IMR-90 (cell line): ENCODE measurements around the gene ETV6. TPM values are rescaled to one million over a fixed set of nuclear protein-coding genes. Genes with fewer than 3 reads are reported as not detected.

ENCODE experiments used
- ATAC-seq: fragments of 200-7000 bp; cut with Tn5 transposase; 2 replicates; pipeline ENCODE4 v1.9.1; 2020; ENCODE audit warnings: low read depth, mild to moderate bottlenecking, moderate library complexity
- BruUV-seq: library from RNA; stranded (reverse); fragments of 400-500 nt; replicated peaks from 2 replicates; lab custom pipeline; 2021; lab: Mats Ljungman, UMichigan
- CTCF ChIA-PET: fragments of 300-600 bp; formaldehyde crosslinking; extraction: SDS; loops from one replicate; lab custom pipeline; 2021; ENCODE audit warnings: antibody characterized with exemption; lab: Yijun Ruan, JAX
- POLR2A ChIA-PET: fragments of 300-600 bp; sonication (Branson Sonifier 250); formaldehyde crosslinking; loops from one replicate; lab custom pipeline; 2022; ENCODE audit warnings: antibody characterized with exemption; ENCODE audit not compliant: unreplicated experiment; lab: Charles Lee
- DNase-seq: peaks from one replicate; pipeline ENCODE4 v3.0.0; 2013
- H2AFZ ChIP-seq: replicated peaks from 2 replicates; pipeline ENCODE3; 2013; ENCODE audit warnings: low read length, mild to moderate bottlenecking; ENCODE audit not compliant: poor library complexity
- H2AK5ac ChIP-seq: 2 replicates; pipeline ENCODE4 v1.6.1; 2013; ENCODE audit warnings: low read depth, low read length, inconsistent platforms
- H2AK9ac ChIP-seq: replicated peaks from 2 replicates; pipeline ENCODE3; 2013; ENCODE audit warnings: mild to moderate bottlenecking, low read depth, low read length, moderate library complexity; ENCODE audit not compliant: poor library complexity
- H2BK120ac ChIP-seq: 2 replicates; pipeline ENCODE4 v1.6.1; 2013; ENCODE audit warnings: low read depth, low read length, inconsistent platforms
- H2BK15ac ChIP-seq: 3 replicates; pipeline ENCODE4 v1.6.1; 2013; ENCODE audit warnings: low read depth, low read length, inconsistent platforms
- H2BK20ac ChIP-seq: 2 replicates; pipeline ENCODE4 v1.6.1; 2013; ENCODE audit warnings: low read depth, mild to moderate bottlenecking, inconsistent platforms, low read length, moderate library complexity
- H2BK5ac ChIP-seq: 2 replicates; pipeline ENCODE4 v1.6.1; 2013; ENCODE audit warnings: mild to moderate bottlenecking, low read depth, low read length, inconsistent platforms; ENCODE audit not compliant: poor library complexity, severe bottlenecking
- H3K14ac ChIP-seq: replicated peaks from 2 replicates; pipeline ENCODE4 v1.6.1; 2013; ENCODE audit warnings: low read depth, low read length, inconsistent platforms
- H3K18ac ChIP-seq: 2 replicates; pipeline ENCODE4 v1.6.1; 2013; ENCODE audit warnings: low read depth, low read length, control low read depth
- H3K23ac ChIP-seq: 2 replicates; pipeline ENCODE4 v1.6.1; 2013; ENCODE audit warnings: low read depth, low read length, inconsistent platforms
- H3K27ac ChIP-seq: 2 replicates; pipeline ENCODE4 v1.5.1; 2013; ENCODE audit warnings: mild to moderate bottlenecking, control low read depth, low read length; ENCODE audit not compliant: insufficient read depth
- H3K27me3 ChIP-seq: 2 replicates; pipeline ENCODE4 v1.6.1; 2013; ENCODE audit warnings: low read length; ENCODE audit not compliant: control insufficient read depth, insufficient read depth
- H3K36me3 ChIP-seq: 2 replicates; pipeline ENCODE4 v1.6.1; 2013; ENCODE audit warnings: low read length, mixed read lengths; ENCODE audit not compliant: control insufficient read depth, insufficient read depth
- H3K4ac ChIP-seq: 2 replicates; pipeline ENCODE4 v1.6.1; 2013; ENCODE audit warnings: low read depth, low read length, inconsistent platforms
- H3K4me1 ChIP-seq: 2 replicates; pipeline ENCODE4 v1.6.1; 2013; ENCODE audit warnings: low read length, mixed read lengths; ENCODE audit not compliant: control insufficient read depth, insufficient read depth
- H3K4me2 ChIP-seq: 2 replicates; pipeline ENCODE4 v1.6.1; 2013; ENCODE audit warnings: low read depth, mild to moderate bottlenecking, control low read depth, low read length, moderate library complexity
- H3K4me3 ChIP-seq: 2 replicates; pipeline ENCODE4 v1.5.1; 2013; ENCODE audit warnings: low read depth, mild to moderate bottlenecking, control low read depth, low read length, moderate library complexity; ENCODE audit not compliant: insufficient read depth
- H3K56ac ChIP-seq: 2 replicates; pipeline ENCODE4 v1.6.1; 2013; ENCODE audit warnings: low read length, inconsistent platforms; ENCODE audit not compliant: insufficient read depth; ENCODE audit errors: extremely low read depth
- H3K79me1 ChIP-seq, 2 experiments: 2 replicates each; pipeline ENCODE4 v1.6.1; 2013; ENCODE audit warnings: low read length in 2 of 2, inconsistent platforms in 1 of 2, low read depth in 1 of 2
- H3K9ac ChIP-seq: 2 replicates; pipeline ENCODE4 v1.6.1; 2013; ENCODE audit warnings: low read depth, low read length, control low read depth
- H3K9me1 ChIP-seq: 2 replicates; pipeline ENCODE4 v1.6.1; 2013; ENCODE audit warnings: low read length, inconsistent platforms; ENCODE audit not compliant: insufficient read depth
- H3K9me3 ChIP-seq: 2 replicates; pipeline ENCODE4 v1.6.1; 2013; ENCODE audit warnings: low read length; ENCODE audit not compliant: control insufficient read depth, insufficient read depth
- H4K20me1 ChIP-seq: 2 replicates; pipeline ENCODE4 v1.6.1; 2013; ENCODE audit warnings: low read length, inconsistent platforms; ENCODE audit not compliant: insufficient read depth
- H4K5ac ChIP-seq: 2 replicates; pipeline ENCODE4 v1.6.1; 2013; ENCODE audit warnings: mild to moderate bottlenecking, low read depth, low read length, control low read depth
- H4K8ac ChIP-seq, 2 experiments: 2 replicates each; pipeline ENCODE4 v1.6.1; 2013; ENCODE audit warnings: low read depth in 2 of 2, low read length in 2 of 2, control low read depth in 1 of 2, inconsistent platforms in 1 of 2
- H4K91ac ChIP-seq: 2 replicates; pipeline ENCODE4 v1.6.1; 2013; ENCODE audit warnings: low read depth, low read length, inconsistent platforms; ENCODE audit not compliant: insufficient read depth
- CEBPB ChIP-seq: IDR thresholded peaks from 2 replicates; pipeline ENCODE4 v1.6.1; 2012; ENCODE audit warnings: low read depth, low read length, improper control_type of control experiment
- MAFK ChIP-seq: IDR thresholded peaks from 2 replicates; pipeline ENCODE4 v1.6.1; 2012; ENCODE audit warnings: low read depth, low read length, improper control_type of control experiment
- RCOR1 ChIP-seq: IDR thresholded peaks from 2 replicates; pipeline ENCODE4 v1.6.1; 2012; ENCODE audit warnings: mild to moderate bottlenecking, low read length, improper control_type of control experiment; ENCODE audit not compliant: insufficient replicate concordance
- WGBS, 2 experiments: methylation state at CpG; one replicate each; pipeline versions ENCODE4 v1.1.5 to v1.1.7; 2013; ENCODE audit warnings: missing lambda C conversion rate in 2 of 2; ENCODE audit not compliant: insufficient read length in 1 of 2; ENCODE audit errors: extremely low coverage in 2 of 2; 5-methylcytosine and 5-hydroxymethylcytosine counted together
- dilution Hi-C: fragments of 300-500 bp; cut with HindIII; formaldehyde crosslinking; loops from one replicate; pipeline ENCODE4 v1.14.3; 2018; ENCODE audit warnings: low sequenced_read_pairs; ENCODE audit not compliant: unreplicated experiment
- in situ Hi-C: fragments of 300-500 bp; cut with MboI; formaldehyde crosslinking; loops from 3 replicates; pipeline ENCODE4 v1.14.3; 2019; ENCODE audit warnings: low sequenced_read_pairs, inconsistent platforms, mixed read lengths
- intact Hi-C: fragments of 100-400 bp; cut with micrococcal nuclease; formaldehyde crosslinking; loops from 2 replicates; pipeline ENCODE4 v1.10.0; 2022
- polyA plus RNA-seq, 3 experiments: library from polyadenylated mRNA; depleted of rRNA; stranded (reverse); fragments of >200 nt; gene quantifications; 2 replicates each; pipeline ENCODE4 v1.2.3, GENCODE V29; 2012; ENCODE audit warnings: low replicate concordance in 1 of 3
- total RNA-seq: library from RNA; depleted of rRNA; stranded (reverse); fragments of >200 nt; gene quantifications from 2 replicates; pipeline ENCODE4 v1.2.3, GENCODE V29; 2012

ETV6 gene
- total and polyA plus RNA-seq, 2 of the 4 experiments (the other 2 are of a cell fraction) = 8.4 to 9.9 TPM

- H4K5ac ChIP-seq = no peak overlapping the region
- no peak overlapping the region for H3K9ac ChIP-seq
- H3K4me3 ChIP-seq = no peak overlapping the region
- no peak overlapping the region for H2BK5ac ChIP-seq
- H3K4me1 ChIP-seq = no peaks in the 10 kb centered on the region
- dilution Hi-C loops (no loop called here), intact Hi-C loops (no loop called here), in situ Hi-C loops (no loop called here)
- no peak overlapping the region for H3K27ac ChIP-seq
- DNase-seq = no peak
- H3K14ac ChIP-seq = no peak overlapping the region
- no peaks in the 10 kb centered on the region for H3K9me3 ChIP-seq
- no peak overlapping the region for H2AK5ac ChIP-seq
- H3K4me2 ChIP-seq = no peak overlapping the region
- TF ChIP-seq MAFK (no peak), RCOR1 (no peak), CEBPB (no peak)
- H4K8ac ChIP-seq = no peak overlapping the region
- H2AFZ ChIP-seq = no peak overlapping the region
- no peak overlapping the region for H3K4ac ChIP-seq
- no peak overlapping the region for H2AK9ac ChIP-seq
- H3K18ac ChIP-seq = no peak overlapping the region
- POLR2A ChIA-PET = no interaction called here
- 0 out of 2 replicates have a peak overlapping the region, but pooled peaks have one; percentile 24 for H3K23ac ChIP-seq
- H2BK120ac ChIP-seq = no peak overlapping the region
- H3K36me3 ChIP-seq = peaks cover 1% of the 10 kb centered on the region; the same call in 1 of the 2 replicates
- H3K56ac ChIP-seq = no peak overlapping the region
- ATAC-seq = no peak
- H4K91ac ChIP-seq = no peak overlapping the region
- peaks cover 32 to 65% of the 10 kb centered on the region in 2 experiments for H3K79me1 ChIP-seq
- H4K20me1 ChIP-seq = no peaks in the 10 kb centered on the region
- CTCF ChIA-PET = no interaction called here
- no peaks in the 10 kb centered on the region for H3K27me3 ChIP-seq
- no peak overlapping the region for H2BK15ac ChIP-seq
- no TSS peak for BruUV-seq
- peaks cover 3% of the 10 kb centered on the region; the same call in 1 of the 2 replicates for H3K9me1 ChIP-seq
- no peak overlapping the region for H2BK20ac ChIP-seq
- WGBS, 2 experiments = no CpG with 5 or more reads among the region's 1 CpG
Measured at GRCh38 chr12:11787437-11787836, 138.0 kb downstream of the ETV6 start.
